Neural cell (in vitro differentiated cells): ENCODE measurements around the gene LRRC30. TPM values are rescaled to one million over a fixed set of nuclear protein-coding genes. Genes with fewer than 3 reads are reported as not detected.

Experiments
- H2AFZ ChIP-seq: fragments of 200-600, 300-800 bp; sonication (generic), shearing (Covaris generic); 2 replicates; pipeline ENCODE4 v1.6.0; 2014; ENCODE audit warnings: low read depth, mild to moderate bottlenecking, antibody characterized with exemption, low read length, moderate library complexity
- H3F3A ChIP-seq: fragments of 200-600 bp; shearing (Covaris generic); 2 replicates; pipeline ENCODE4 v1.6.1; 2016; ENCODE audit warnings: mild to moderate bottlenecking, moderate library complexity, mixed read lengths, antibody characterized with exemption, low read length; ENCODE audit not compliant: insufficient read depth, poor library complexity, severe bottlenecking
- H3K27ac ChIP-seq: fragments of 200-600, 300-800 bp; sonication (generic), shearing (Covaris generic); 2 replicates; pipeline ENCODE4 v1.5.1; 2014; ENCODE audit warnings: mild to moderate bottlenecking, low read length, moderate library complexity
- H3K27me3 ChIP-seq: fragments of 300-800, 200-600 bp; sonication (generic), shearing (Covaris generic); 2 replicates; pipeline ENCODE4 v1.6.0; 2014; ENCODE audit warnings: mild to moderate bottlenecking, low read depth, low read length, moderate library complexity; ENCODE audit not compliant: insufficient read depth
- H3K36me3 ChIP-seq: fragments of 300-800, 200-600 bp; sonication (generic), shearing (Covaris generic); 2 replicates; pipeline ENCODE4 v1.5.1; 2014; ENCODE audit warnings: mild to moderate bottlenecking, antibody characterized with exemption, low read length, moderate library complexity; ENCODE audit not compliant: insufficient read depth
- H3K4me2 ChIP-seq: fragments of 300-800, 200-600 bp; sonication (generic), shearing (Covaris generic); 2 replicates; pipeline ENCODE4 v1.6.0; 2014; ENCODE audit warnings: mild to moderate bottlenecking, low read length
- H3K4me3 ChIP-seq: fragments of 300-800, 200-600 bp; sonication (generic), shearing (Covaris generic); 2 replicates; pipeline ENCODE4 v1.5.1; 2014; ENCODE audit warnings: mild to moderate bottlenecking, low read length, moderate library complexity
- H3K79me2 ChIP-seq: fragments of 200-600 bp; shearing (Covaris generic); replicated peaks from 2 replicates; pipeline ENCODE4 v1.6.0; 2014; ENCODE audit warnings: mild to moderate bottlenecking, low read length, moderate library complexity; ENCODE audit not compliant: insufficient read depth
- H3K9ac ChIP-seq: fragments of 300-800, 200-600 bp; sonication (generic), shearing (Covaris generic); 2 replicates; pipeline ENCODE4 v1.6.1; 2016; ENCODE audit warnings: mild to moderate bottlenecking, low read length, mixed read lengths
- H3K9me2 ChIP-seq: fragments of 200-600 bp; shearing (Covaris generic); 2 replicates; pipeline ENCODE4 v1.6.1; 2016; ENCODE audit warnings: mild to moderate bottlenecking, low read length, mixed read lengths; ENCODE audit not compliant: insufficient read depth
- H3K9me3 ChIP-seq: fragments of 200-600, 300-800 bp; sonication (generic), shearing (Covaris generic); 2 replicates; pipeline ENCODE4 v1.6.1; 2016; ENCODE audit warnings: mild to moderate bottlenecking, mixed run types, low read length, moderate library complexity, mixed read lengths
- H4K20me1 ChIP-seq: fragments of 200-600 bp; shearing (Covaris generic); 2 replicates; pipeline ENCODE4 v1.6.1; 2016; ENCODE audit warnings: mild to moderate bottlenecking, mixed run types; ENCODE audit not compliant: insufficient read depth
- EP300 ChIP-seq: fragments of 450-650 bp; conservative IDR thresholded peaks from 2 replicates; pipeline ENCODE4 v1.6.1; 2014; ENCODE audit warnings: antibody characterized with exemption, mild to moderate bottlenecking, moderate library complexity; ENCODE audit not compliant: poor library complexity, severe bottlenecking
- EZH2 ChIP-seq: fragments of 200-600, 300-800 bp; shearing (Covaris generic), sonication (generic); IDR thresholded peaks from 2 replicates; pipeline ENCODE4 v1.6.1; 2014; ENCODE audit warnings: antibody characterized with exemption, low read length, borderline replicate concordance, mild to moderate bottlenecking; ENCODE audit not compliant: insufficient read depth, poor library complexity, severe bottlenecking
- MXI1 ChIP-seq: fragments of 450-650 bp; conservative IDR thresholded peaks from 2 replicates; pipeline ENCODE4 v1.6.1; 2014; ENCODE audit warnings: antibody characterized with exemption, mild to moderate bottlenecking; ENCODE audit not compliant: poor library complexity, severe bottlenecking
- POLR2AphosphoS5 ChIP-seq: IDR thresholded peaks from 2 replicates; pipeline ENCODE4 v1.6.1; 2012
- RAD21 ChIP-seq: fragments of 450-650 bp; conservative IDR thresholded peaks from 2 replicates; pipeline ENCODE4 v1.6.1; 2014; ENCODE audit warnings: antibody characterized with exemption, mild to moderate bottlenecking, moderate library complexity
- REST ChIP-seq: IDR thresholded peaks from 2 replicates; pipeline ENCODE4 v1.6.1; 2012; ENCODE audit warnings: borderline replicate concordance
- SMC3 ChIP-seq: fragments of 450-650 bp; conservative IDR thresholded peaks from 2 replicates; pipeline ENCODE4 v1.6.1; 2014; ENCODE audit warnings: antibody characterized with exemption, mild to moderate bottlenecking, moderate library complexity; ENCODE audit not compliant: poor library complexity
- TAF1 ChIP-seq: IDR thresholded peaks from 2 replicates; pipeline ENCODE4 v1.6.1; 2012; ENCODE audit warnings: low read depth
- polyA plus RNA-seq: library from polyadenylated mRNA; depleted of rRNA; stranded (reverse); fragments of >200 nt; gene quantifications from 2 replicates; pipeline ENCODE4 v1.2.3, GENCODE V29; 2014
- TF ChIP-seq, protein P1 (sequence below): fragments of 450-650 bp; IDR thresholded peaks from 2 replicates; pipeline ENCODE4 v1.5.1; 2014; ENCODE audit warnings: antibody characterized with exemption, mild to moderate bottlenecking, moderate library complexity; ENCODE audit not compliant: poor library complexity, severe bottlenecking

Gene LRRC30
- polyA plus RNA-seq, 1 donor from 2014 or later = not detected

- Histone ChIP-seq H3K36me3 (no peaks in the 10 kb centered on the region), H3K4me2 (peak overlapping the region; percentile 46), H3K4me3 (peak overlapping the region; percentile 22), H3K9ac (no peak overlapping the region), H4K20me1 (no peaks in the 10 kb centered on the region), H3K27me3 (no peaks in the 10 kb centered on the region), H2AFZ (no peak overlapping the region), H3K9me2 (no peaks in the 10 kb centered on the region), H3K9me3 (no peaks in the 10 kb centered on the region), H3K27ac (peak overlapping the region; percentile 59), H3F3A (no peaks in the 10 kb centered on the region), H3K79me2 (no peaks in the 10 kb centered on the region)
- TF ChIP-seq EP300 = peak; percentile 17
- TF ChIP-seq POLR2AphosphoS5 = peak; percentile 32
- TF ChIP-seq REST = peak; percentile 31
- TF ChIP-seq MXI1 = no peak
Observed at GRCh38 chr18:7190547-7191156, 40.2 kb upstream of the LRRC30 start.

- Histone ChIP-seq H2AFZ (no peak overlapping the region), H3K9ac (no peak overlapping the region), H3K27me3 (no peaks in the 10 kb centered on the region), H3F3A (no peaks in the 10 kb centered on the region), H4K20me1 (no peaks in the 10 kb centered on the region), H3K36me3 (no peaks in the 10 kb centered on the region), H3K79me2 (no peaks in the 10 kb centered on the region), H3K4me2 (no peak overlapping the region), H3K4me3 (no peak overlapping the region), H3K27ac (no peak overlapping the region), H3K9me3 (no peaks in the 10 kb centered on the region), H3K9me2 (no peaks in the 10 kb centered on the region)
- TF ChIP-seq POLR2AphosphoS5 (no peak), MXI1 (no peak), RAD21 (no peak), EP300 (no peak), TAF1 (no peak), SMC3 (no peak), REST (no peak), EZH2 (no peak)
- TF ChIP-seq, protein P1, sequence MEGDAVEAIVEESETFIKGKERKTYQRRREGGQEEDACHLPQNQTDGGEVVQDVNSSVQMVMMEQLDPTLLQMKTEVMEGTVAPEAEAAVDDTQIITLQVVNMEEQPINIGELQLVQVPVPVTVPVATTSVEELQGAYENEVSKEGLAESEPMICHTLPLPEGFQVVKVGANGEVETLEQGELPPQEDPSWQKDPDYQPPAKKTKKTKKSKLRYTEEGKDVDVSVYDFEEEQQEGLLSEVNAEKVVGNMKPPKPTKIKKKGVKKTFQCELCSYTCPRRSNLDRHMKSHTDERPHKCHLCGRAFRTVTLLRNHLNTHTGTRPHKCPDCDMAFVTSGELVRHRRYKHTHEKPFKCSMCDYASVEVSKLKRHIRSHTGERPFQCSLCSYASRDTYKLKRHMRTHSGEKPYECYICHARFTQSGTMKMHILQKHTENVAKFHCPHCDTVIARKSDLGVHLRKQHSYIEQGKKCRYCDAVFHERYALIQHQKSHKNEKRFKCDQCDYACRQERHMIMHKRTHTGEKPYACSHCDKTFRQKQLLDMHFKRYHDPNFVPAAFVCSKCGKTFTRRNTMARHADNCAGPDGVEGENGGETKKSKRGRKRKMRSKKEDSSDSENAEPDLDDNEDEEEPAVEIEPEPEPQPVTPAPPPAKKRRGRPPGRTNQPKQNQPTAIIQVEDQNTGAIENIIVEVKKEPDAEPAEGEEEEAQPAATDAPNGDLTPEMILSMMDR = no peak
Observed at GRCh38 chr18:7191736-7192135, 39.2 kb upstream of the LRRC30 start.
